Neural progenitor cell (in vitro differentiated cells): Measurements from ENCODE around the gene GMDS.

Source experiments
- EZH2phosphoT487 ChIP-seq: fragments of 200-600 bp; sonication (generic); IDR thresholded peaks from 2 replicates; pipeline ENCODE4 v1.6.1; 2017; ENCODE audit warnings: antibody characterized with exemption
- TF ChIP-seq, protein P1 (sequence below): fragments of 200-600 bp; sonication (generic); IDR thresholded peaks from 2 replicates; pipeline ENCODE4 v1.5.1; 2017; ENCODE audit warnings: antibody characterized with exemption, mild to moderate bottlenecking

DNA sequence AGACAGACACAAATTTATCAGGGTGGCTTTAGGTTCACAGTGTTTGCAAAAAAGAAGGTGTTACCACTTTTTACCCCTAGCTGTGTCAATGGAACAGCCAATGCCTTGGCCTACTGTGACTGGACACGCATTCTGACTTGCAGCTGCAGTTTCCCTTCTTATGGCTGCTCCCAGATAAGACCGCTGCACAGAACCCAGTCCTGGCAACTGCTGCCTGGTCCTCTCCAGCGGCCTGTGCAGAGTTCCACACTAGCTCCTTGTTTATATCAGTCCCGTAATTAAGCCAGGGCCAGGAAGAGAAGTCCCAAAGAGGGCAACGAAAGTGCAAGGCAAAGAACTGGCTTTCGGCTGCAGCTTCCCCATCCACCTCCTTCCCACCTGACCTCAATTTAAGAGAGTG lies 352.7 kb downstream of the GMDS start:
- TF ChIP-seq, protein P1, sequence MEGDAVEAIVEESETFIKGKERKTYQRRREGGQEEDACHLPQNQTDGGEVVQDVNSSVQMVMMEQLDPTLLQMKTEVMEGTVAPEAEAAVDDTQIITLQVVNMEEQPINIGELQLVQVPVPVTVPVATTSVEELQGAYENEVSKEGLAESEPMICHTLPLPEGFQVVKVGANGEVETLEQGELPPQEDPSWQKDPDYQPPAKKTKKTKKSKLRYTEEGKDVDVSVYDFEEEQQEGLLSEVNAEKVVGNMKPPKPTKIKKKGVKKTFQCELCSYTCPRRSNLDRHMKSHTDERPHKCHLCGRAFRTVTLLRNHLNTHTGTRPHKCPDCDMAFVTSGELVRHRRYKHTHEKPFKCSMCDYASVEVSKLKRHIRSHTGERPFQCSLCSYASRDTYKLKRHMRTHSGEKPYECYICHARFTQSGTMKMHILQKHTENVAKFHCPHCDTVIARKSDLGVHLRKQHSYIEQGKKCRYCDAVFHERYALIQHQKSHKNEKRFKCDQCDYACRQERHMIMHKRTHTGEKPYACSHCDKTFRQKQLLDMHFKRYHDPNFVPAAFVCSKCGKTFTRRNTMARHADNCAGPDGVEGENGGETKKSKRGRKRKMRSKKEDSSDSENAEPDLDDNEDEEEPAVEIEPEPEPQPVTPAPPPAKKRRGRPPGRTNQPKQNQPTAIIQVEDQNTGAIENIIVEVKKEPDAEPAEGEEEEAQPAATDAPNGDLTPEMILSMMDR: no peak
- TF ChIP-seq EZH2phosphoT487: no peak
